GM19025 (cell line): ENCODE results near the gene LRRC52.

Source experiments
- ATAC-seq: cut with Tn5 transposase; IDR thresholded peaks from one replicate; pipeline ENCODE4 v1.9.1; 2021; ENCODE audit warnings: mild to moderate bottlenecking, low read depth, moderate library complexity; ENCODE audit not compliant: unreplicated experiment

The LRRC52 gene

GRCh38 chr1:165543532-165544438, at the start of gene LRRC52:
LRRC52 (plus strand) TSS chr1:165544000; CDS start chr1:165544297, 297 bp downstream.
- no peak for ATAC-seq

- no peak for ATAC-seq
These were observed 48.6 kb upstream of the LRRC52 start for GRCh38 chr1:165494949-165495857.

GRCh38 chr1:165495858-165496205, 48.0 kb upstream of the LRRC52 start:
- ATAC-seq, result no peak

- no peak for ATAC-seq
These were observed 47.3 kb upstream of the LRRC52 start for GRCh38 chr1:165496501-165496900.

GRCh38 chr1:165497069-165498013, 46.5 kb upstream of the LRRC52 start:
- ATAC-seq, result no peak

GRCh38 chr1:165501330-165501969, 42.4 kb upstream of the LRRC52 start:
- no peak for ATAC-seq

- ATAC-seq, result no peak
These were observed 41.8 kb upstream of the LRRC52 start for GRCh38 chr1:165501970-165502348.

GRCh38 chr1:165507570-165507969, 36.2 kb upstream of the LRRC52 start:
- no peak for ATAC-seq

GRCh38 chr1:165508291-165508690, 35.5 kb upstream of the LRRC52 start:
- ATAC-seq, result no peak

- ATAC-seq, result no peak
These were observed 31.0 kb upstream of the LRRC52 start for GRCh38 chr1:165512816-165513215.

GRCh38 chr1:165516469-165516868, 27.3 kb upstream of the LRRC52 start:
- ATAC-seq, result no peak

GRCh38 chr1:165520646-165521045, 23.2 kb upstream of the LRRC52 start:
- no peak for ATAC-seq

- no peak for ATAC-seq
These were observed 19.0 kb upstream of the LRRC52 start for GRCh38 chr1:165524639-165525285.

- no peak for ATAC-seq
These were observed 18.1 kb upstream of the LRRC52 start for GRCh38 chr1:165525708-165526107.

GRCh38 chr1:165527251-165528007, 16.4 kb upstream of the LRRC52 start:
- ATAC-seq, result no peak

- no peak for ATAC-seq
These were observed 12.8 kb upstream of the LRRC52 start for GRCh38 chr1:165531021-165531420.

GRCh38 chr1:165532053-165532452, 11.7 kb upstream of the LRRC52 start:
- ATAC-seq, result no peak

GRCh38 chr1:165533254-165533653, 10.5 kb upstream of the LRRC52 start:
- no peak for ATAC-seq

GRCh38 chr1:165536016-165536415, 7.8 kb upstream of the LRRC52 start:
- no peak for ATAC-seq
